Activated CD4-positive, alpha-beta memory T cell treated with anti-CD3 and anti-CD28 coated beads, Interleukin-2, amount 10 ng/mL, durations not matched to agents 7 days and 5 days (primary cell): ENCODE data around the gene CAMTA1. TPM values are rescaled to one million over a fixed set of nuclear protein-coding genes. Genes with fewer than 3 reads are reported as not detected.

Source experiments
- CTCF ChIA-PET: fragments of 350-600 bp; sonication (Branson Sonifier 250); formaldehyde crosslinking; loops from one replicate; lab custom pipeline; 2021; ENCODE audit warnings: antibody characterized with exemption, inconsistent platforms; lab: Charles Lee
- POLR2A ChIA-PET: fragments of 350-600 bp; sonication (Branson Sonifier 250); formaldehyde crosslinking; loops from one replicate; lab custom pipeline; 2021; ENCODE audit warnings: antibody characterized with exemption; lab: Charles Lee
- DNase-seq: peaks from one replicate; pipeline ENCODE4 v3.0.0-alpha.2; 2020
- H3K27ac Mint-ChIP-seq: one replicate; pipeline ENCODE4 v1.8.0; 2021; ENCODE audit warnings: mild to moderate bottlenecking, mixed read lengths
- H3K27me3 Mint-ChIP-seq: one replicate; pipeline ENCODE4 v1.8.0; 2021; ENCODE audit warnings: mixed read lengths
- H3K36me3 Mint-ChIP-seq: one replicate; pipeline ENCODE4 v1.8.0; 2021; ENCODE audit warnings: low read depth, mixed read lengths
- H3K4me1 Mint-ChIP-seq: one replicate; pipeline ENCODE4 v1.8.0; 2021; ENCODE audit warnings: mixed read lengths
- H3K4me3 Mint-ChIP-seq: one replicate; pipeline ENCODE4 v1.8.0; 2021; ENCODE audit warnings: mild to moderate bottlenecking, mixed read lengths
- H3K9me3 Mint-ChIP-seq: one replicate; pipeline ENCODE4 v1.8.0; 2021; ENCODE audit warnings: mixed read lengths
- total RNA-seq, 2 experiments: library from RNA; stranded (reverse); gene quantifications; one replicate each; pipeline ENCODE4 v1.2.3, GENCODE V29; 2021

The CAMTA1 gene
- total RNA-seq, 2 experiments from 2014 or later: 43.0 to 47.3 TPM

DNA sequence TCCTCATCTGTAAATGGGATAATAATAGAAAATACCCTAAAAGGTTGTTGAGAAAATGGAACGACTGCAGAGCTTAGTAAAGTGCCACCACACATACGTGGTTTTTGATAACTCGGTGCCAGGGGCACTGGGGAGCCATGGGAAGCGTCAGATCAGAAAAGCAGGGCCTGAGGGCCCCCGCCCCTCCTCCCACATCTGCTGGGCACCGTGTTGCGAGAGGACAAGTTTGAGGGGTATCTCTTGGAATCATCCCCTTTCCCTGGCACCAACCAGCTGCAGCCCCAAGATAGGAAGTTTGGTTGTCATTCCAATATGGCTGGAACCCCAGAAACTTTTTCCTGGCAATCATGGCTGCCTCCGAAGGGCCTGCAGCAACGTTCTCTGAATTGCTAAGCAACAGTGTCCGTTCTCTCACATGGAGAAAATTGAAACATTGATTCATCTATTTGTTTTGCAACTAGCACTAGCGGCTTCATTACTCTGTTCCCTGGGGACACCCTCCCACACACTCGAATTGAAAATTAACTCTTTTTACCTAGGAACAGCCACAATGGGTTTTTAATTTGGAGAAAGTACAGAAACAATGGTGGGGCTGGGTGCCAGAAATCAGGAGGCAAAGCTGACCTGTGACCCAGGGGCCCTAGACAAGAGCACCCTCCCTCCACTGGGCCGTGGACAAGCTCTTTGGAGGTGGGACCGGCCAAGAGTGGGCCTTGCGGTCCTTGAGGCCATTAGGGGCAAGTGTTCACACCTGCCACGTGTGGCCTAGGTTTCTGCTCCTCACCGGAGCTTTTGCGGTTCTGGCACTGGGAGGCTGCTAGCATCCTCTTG is 795.9 kb downstream of the CAMTA1 start:
- Mint-ChIP-seq H3K36me3 (no peaks in the 10 kb centered on the region), H3K9me3 (no peaks in the 10 kb centered on the region), H3K27me3 (no peaks in the 10 kb centered on the region), H3K27ac (no peak overlapping the region), H3K4me1 (no peaks in the 10 kb centered on the region), H3K4me3 (no peak overlapping the region)
- ChIA-PET POLR2A (no interaction called here), CTCF (no interaction called here)
- no peak for DNase-seq

DNA sequence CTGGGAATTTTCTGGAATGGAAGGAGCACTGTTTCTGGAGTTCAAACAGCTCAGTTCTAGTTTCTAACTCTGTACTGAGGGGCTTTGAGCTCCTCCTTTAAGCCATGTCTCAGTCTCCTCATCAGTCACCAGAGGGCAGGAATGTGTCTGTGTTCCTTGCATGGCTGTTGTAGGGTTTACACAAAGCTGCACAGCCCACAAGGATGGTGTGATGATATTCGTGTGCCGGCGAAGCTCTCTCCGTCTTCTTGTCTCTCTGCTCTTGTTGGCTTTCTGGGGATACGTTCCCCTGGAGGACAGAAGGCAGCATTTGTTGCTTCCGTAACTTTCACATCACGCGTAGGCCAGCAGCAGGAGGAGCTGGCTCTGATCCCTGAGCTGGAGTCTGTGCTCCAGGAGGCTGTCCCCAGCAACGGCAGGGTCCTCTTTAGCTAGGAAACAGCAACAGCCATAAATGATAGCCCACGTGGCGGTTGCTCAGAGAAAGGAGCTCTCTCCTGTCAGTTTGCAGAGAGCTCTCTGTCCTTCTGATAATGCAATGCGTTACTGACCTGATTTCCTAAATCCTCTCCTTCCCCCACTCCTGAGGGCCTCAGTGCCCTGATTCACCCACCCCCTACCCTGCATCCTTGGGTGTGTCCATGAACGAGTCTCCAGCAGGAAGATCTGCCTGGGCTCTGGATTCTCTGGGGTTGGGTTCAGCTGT is 796.7 kb downstream of the CAMTA1 start:
- Mint-ChIP-seq H3K9me3 (no peaks in the 10 kb centered on the region), H3K27me3 (no peaks in the 10 kb centered on the region), H3K36me3 (no peaks in the 10 kb centered on the region), H3K27ac (no peak overlapping the region), H3K4me3 (no peak overlapping the region), H3K4me1 (no peaks in the 10 kb centered on the region)
- ChIA-PET CTCF (no interaction called here), POLR2A (no interaction called here)
- no peak for DNase-seq

DNA sequence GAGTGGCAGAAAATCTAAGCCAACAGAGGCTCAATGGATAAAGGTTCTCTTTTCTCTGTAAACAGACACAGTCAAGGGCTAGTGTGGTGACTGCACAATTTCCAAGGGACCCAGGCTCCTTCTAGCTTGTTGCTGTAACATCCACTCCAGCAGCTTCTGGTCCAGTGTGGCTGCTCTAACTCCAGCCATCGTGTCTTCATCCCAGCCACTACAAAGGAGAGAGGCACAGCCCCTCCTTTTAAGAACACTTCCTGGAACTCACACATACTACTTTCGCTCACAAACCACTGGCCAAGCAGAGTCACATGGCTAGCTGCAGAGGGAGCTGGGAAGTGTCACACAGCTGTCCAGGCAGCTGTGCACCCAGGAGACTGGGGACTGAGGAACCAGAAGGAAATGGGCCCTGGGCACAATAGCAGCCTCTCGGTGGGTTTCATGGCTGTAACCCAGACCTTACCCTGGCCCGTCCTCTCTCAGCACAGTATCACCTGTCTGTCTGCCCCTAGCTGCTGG is 797.3 kb downstream of the CAMTA1 start:
- no peak overlapping the region for H3K4me3 Mint-ChIP-seq
- H3K36me3 Mint-ChIP-seq: no peaks in the 10 kb centered on the region
- H3K27me3 Mint-ChIP-seq: no peaks in the 10 kb centered on the region
- CTCF ChIA-PET: no interaction called here
- no peaks in the 10 kb centered on the region for H3K9me3 Mint-ChIP-seq
- H3K4me1 Mint-ChIP-seq: no peaks in the 10 kb centered on the region
- no peak overlapping the region for H3K27ac Mint-ChIP-seq
- POLR2A ChIA-PET: no interaction called here
- no peak for DNase-seq

DNA sequence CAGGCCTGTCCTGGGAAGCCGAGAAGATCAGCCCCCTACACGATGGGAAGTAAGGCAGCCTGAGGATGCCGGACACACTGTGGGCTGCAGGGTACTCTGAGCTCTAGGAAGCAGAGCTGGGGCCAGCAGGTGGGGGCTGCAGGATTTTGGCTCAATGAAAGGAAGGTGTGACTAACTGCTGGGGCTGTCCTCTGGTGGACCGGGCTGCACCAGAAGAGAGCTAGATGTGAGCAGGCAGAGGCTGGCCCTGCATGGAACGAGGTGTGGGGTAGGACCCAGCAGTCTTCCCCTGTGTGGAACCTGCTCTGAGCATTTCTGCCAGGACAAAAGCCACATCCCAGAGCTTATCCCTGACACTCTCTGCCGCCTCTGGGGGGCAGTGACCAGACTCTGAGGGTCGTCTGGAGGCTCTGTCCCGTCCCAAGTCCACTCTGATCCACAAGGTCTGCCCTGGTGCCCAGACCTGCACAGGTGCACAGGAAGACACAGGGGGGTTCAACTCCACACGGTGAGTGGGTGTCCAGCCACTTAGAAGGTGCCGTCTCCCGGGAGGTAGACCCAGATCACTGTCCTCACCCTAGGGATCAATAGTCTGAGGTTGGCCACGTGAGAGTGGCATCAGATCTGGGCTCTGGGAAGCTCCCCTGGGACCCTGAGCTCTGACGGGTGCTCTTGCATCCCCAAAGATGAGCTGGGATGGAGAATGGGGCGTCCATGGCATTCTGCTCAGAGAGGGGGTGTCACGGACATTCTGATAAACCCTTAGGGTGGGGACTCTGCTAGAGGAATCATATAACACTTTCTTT is 798.2 kb downstream of the CAMTA1 start:
- POLR2A ChIA-PET: no interaction called here
- no peaks in the 10 kb centered on the region for H3K27me3 Mint-ChIP-seq
- no peaks in the 10 kb centered on the region for H3K9me3 Mint-ChIP-seq
- H3K4me1 Mint-ChIP-seq: no peaks in the 10 kb centered on the region
- H3K4me3 Mint-ChIP-seq: no peak overlapping the region
- CTCF ChIA-PET: no interaction called here
- no peaks in the 10 kb centered on the region for H3K36me3 Mint-ChIP-seq
- no peak overlapping the region for H3K27ac Mint-ChIP-seq
- no peak for DNase-seq

DNA sequence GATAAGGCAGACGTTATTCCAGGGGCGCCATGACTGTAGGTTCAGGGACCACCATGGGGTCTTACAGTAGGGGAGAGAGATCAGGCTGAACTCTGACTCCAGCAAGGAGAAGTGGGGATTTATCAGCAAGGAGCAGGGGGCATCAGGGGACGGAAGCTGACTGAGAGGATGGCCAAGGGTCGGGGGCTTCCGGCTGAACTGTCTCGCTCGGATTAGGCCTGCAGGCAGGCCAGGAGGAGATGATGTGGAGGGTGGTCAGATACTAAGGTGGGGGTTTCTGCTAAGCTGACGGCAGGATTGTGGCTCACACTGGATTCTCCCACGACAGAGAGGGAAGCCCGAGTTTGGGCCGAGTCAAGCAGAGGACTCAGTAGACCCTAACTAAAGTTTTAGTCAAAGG is 798.9 kb downstream of the CAMTA1 start:
- CTCF ChIA-PET: no interaction called here
- Mint-ChIP-seq H3K4me1 (no peaks in the 10 kb centered on the region), H3K9me3 (no peaks in the 10 kb centered on the region), H3K36me3 (no peaks in the 10 kb centered on the region), H3K27me3 (no peaks in the 10 kb centered on the region), H3K4me3 (no peak overlapping the region), H3K27ac (no peak overlapping the region)
- no peak for DNase-seq
- POLR2A ChIA-PET: no interaction called here

DNA sequence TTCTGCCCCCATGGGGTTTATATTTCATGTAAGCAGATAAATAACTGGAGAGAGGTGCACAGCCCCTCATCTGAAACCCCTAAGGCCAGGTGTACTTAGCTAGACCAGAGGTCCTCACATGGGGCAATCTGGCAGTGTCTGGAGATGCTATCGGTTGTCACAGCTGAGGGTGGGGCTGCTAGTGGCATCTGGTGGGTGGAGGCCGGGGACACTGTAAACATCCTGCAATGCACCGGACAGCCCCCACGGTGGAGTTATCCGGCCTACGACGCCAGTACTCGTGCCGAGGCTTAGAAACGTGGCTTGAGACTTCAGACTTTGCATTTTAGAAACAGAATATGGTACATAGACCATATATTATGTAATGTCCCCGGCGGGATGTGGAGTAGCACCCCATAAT is 799.4 kb downstream of the CAMTA1 start:
- H3K36me3 Mint-ChIP-seq: no peaks in the 10 kb centered on the region
- CTCF ChIA-PET: no interaction called here
- H3K27me3 Mint-ChIP-seq: no peaks in the 10 kb centered on the region
- H3K9me3 Mint-ChIP-seq: no peaks in the 10 kb centered on the region
- no peaks in the 10 kb centered on the region for H3K4me1 Mint-ChIP-seq
- H3K4me3 Mint-ChIP-seq: no peak overlapping the region
- DNase-seq: no peak
- POLR2A ChIA-PET: no interaction called here
- no peak overlapping the region for H3K27ac Mint-ChIP-seq

DNA sequence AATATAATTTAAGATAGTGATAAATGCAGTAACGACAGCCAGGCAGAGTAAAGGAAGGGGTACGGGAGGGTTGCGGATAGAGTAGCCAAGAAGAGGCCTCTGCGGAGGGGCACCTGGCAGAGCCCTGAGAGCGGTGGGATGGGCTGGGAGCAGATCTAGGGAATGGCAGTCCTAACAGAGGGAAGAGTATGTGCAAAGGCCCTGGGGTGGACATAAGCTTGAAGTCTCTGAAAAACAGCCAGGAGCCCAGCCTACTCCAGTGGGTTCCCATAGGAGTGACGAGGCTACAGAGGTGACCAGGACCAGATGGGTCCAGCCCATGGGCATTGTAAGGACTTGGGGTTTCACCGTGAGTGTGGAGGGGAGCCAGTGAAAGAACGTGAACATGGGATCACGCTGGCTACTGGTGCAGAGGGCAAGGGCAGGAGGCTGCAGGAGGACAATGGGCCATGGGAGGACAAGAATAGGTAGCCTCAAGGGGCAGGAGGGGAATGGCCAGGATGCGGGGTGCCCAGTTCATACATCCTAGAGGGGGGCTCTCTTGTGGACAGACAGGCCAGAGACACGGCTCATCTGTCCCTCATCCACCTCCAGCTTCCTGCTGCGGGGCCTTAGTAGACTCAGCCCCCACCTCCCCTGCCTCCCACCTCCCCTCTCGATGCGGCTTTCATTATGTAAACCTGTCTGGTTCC is 800.1 kb downstream of the CAMTA1 start:
- no peak for DNase-seq
- Mint-ChIP-seq H3K36me3 (no peaks in the 10 kb centered on the region), H3K4me3 (no peak overlapping the region), H3K4me1 (no peaks in the 10 kb centered on the region), H3K27ac (no peak overlapping the region), H3K27me3 (no peaks in the 10 kb centered on the region), H3K9me3 (no peaks in the 10 kb centered on the region)
- ChIA-PET POLR2A (no interaction called here), CTCF (no interaction called here)

DNA sequence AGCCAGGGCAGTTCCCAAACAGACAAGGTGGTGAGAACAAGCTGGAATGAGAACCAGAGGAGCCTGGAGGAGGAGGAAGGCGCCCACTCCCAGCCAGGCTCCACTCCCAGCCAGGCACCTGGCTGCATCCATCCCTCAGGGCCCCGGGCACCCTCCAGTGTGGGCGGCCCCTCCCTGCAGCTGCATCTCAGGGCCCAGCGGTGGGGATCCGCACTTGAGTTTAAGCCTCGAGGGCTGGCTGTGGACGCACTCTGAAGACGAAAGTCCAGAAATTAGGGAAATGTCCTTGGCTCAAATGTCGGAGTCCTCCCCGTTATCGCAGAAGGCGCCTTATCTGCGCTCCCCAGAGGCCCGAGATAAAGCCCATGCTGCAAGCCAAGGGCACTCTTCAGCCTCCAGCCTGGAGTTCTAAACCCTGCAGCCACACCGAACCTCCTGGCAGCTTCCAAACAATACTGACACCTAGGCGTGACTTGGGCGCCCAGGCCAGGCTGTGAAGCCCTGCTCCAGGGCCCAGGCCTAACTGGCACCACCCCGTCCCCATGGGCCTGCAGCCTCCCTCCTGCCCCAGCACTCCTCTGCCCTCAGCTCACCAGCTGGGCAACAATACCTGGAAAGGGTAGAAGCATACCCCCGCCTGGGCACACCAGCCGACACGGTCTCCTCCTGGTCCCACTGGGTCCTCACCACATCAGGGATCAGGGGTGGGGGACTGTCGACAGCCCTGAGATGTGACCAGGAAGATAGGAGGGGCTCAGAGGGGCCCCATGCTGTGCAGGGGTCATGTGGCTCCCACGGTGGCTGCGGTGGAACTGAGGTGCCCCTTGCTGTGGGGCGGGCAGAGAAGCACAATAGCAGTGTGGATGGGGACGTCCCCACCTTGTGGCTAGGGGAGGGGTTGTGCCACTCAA is 801.0 kb downstream of the CAMTA1 start:
- H3K4me3 Mint-ChIP-seq: no peak overlapping the region
- H3K36me3 Mint-ChIP-seq: no peaks in the 10 kb centered on the region
- H3K4me1 Mint-ChIP-seq: no peaks in the 10 kb centered on the region
- ChIA-PET CTCF (no interaction called here), POLR2A (no interaction called here)
- no peaks in the 10 kb centered on the region for H3K9me3 Mint-ChIP-seq
- H3K27ac Mint-ChIP-seq: no peak overlapping the region
- no peaks in the 10 kb centered on the region for H3K27me3 Mint-ChIP-seq
- no peak for DNase-seq

DNA sequence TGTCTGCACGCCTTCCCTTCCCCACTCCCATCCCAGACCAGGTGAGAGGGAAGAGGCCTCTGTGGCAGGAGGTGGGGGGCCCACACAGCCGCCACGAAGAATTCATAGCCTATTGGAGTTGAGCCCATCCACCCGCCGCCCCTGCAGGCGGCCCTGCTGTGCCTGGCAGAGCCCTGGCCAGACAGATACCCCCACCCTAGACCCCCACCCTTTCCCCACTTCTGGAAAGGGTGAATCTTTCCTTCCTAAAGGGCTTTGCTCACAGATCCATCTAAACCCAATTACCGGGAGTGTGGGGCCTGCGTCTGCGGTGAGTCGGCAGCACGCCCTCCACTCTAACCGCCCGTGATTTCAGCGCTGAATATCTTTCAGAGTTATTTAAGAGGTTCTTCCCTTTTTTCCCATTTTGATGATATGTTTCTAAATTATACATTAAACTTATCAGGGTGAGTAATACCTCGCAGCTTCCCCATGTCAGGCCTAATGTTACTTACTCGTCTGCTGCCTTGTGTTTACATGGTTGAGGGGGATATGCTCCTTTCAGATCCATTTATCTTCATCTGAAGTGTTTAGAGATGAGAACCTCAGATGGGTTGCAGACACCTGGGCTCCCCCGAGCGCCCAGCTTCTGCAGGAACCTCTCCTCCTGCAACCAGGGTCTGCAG is 802.0 kb downstream of the CAMTA1 start:
- ChIA-PET POLR2A (no interaction called here), CTCF (no interaction called here)
- Mint-ChIP-seq H3K4me3 (no peak overlapping the region), H3K36me3 (no peaks in the 10 kb centered on the region), H3K27ac (no peak overlapping the region), H3K9me3 (no peaks in the 10 kb centered on the region), H3K27me3 (no peaks in the 10 kb centered on the region), H3K4me1 (no peaks in the 10 kb centered on the region)
- DNase-seq: no peak

DNA sequence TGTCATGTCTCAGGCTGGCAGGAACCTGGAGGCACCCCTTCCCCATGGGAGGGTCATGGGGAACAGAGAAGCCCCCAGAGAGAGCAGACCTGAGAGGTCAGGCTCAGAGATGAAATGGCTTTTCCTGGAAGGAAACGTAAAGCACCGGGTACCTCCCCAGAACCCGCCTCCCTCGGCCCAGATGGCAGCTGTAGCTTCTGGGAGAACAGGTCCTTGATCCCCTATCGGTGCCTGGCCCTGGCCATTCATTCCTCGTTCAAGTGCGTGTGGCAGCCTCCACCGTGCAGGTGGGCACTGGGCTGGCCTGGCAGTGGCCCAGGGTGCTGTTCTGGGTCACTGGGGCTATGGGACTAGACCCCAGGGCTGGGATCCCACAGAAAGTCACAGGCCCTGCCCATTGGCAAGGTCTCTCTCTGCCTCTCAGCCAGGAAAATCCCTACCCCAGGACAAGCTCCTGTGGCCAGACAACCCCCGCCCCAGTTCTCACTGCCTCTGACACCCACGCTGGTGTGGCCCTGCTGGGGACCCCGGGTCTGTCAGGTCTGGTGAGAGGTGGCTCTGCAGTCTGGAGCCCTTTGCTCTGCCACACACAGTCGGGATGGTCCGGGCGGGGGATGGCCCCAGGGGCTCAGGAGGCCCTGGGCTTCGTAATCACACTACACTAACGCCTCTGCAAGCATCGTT is 802.7 kb downstream of the CAMTA1 start:
- DNase-seq: no peak
- Mint-ChIP-seq H3K4me1 (no peaks in the 10 kb centered on the region), H3K9me3 (no peaks in the 10 kb centered on the region), H3K4me3 (no peak overlapping the region), H3K27me3 (no peaks in the 10 kb centered on the region), H3K27ac (no peak overlapping the region), H3K36me3 (no peaks in the 10 kb centered on the region)
- ChIA-PET POLR2A (no interaction called here), CTCF (no interaction called here)

DNA sequence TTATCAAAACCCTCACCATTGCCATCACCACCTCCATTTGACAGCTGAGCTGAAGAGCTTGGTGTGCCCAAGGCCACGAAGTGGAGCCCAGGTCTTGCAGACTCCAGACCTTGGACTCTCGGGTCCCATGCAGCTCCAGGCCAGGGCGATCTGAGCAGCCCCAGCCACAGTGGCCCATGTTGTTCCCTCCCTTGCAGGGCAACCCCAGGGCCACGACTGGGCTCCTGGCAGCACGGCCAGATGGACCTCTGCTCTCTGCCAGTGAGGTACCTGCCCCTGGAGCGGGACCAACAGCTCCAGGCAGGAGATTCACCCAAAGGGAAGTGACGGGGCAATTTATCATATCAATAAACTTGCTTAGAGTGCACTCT is 803.2 kb downstream of the CAMTA1 start:
- H3K9me3 Mint-ChIP-seq: no peaks in the 10 kb centered on the region
- no peaks in the 10 kb centered on the region for H3K4me1 Mint-ChIP-seq
- H3K27me3 Mint-ChIP-seq: no peaks in the 10 kb centered on the region
- POLR2A ChIA-PET: no interaction called here
- no peak overlapping the region for H3K4me3 Mint-ChIP-seq
- H3K36me3 Mint-ChIP-seq: no peaks in the 10 kb centered on the region
- CTCF ChIA-PET: no interaction called here
- no peak for DNase-seq
- no peak overlapping the region for H3K27ac Mint-ChIP-seq
